Esophagus muscularis mucosa (tissue), 4 donors: ENCODE data around the gene TMEM14A.

ENCODE experiments used
- EP300 ChIP-seq: sonication (generic); formaldehyde crosslinking; IDR thresholded peaks from one replicate; pipeline ENCODE4 v1.6.1; 2017; ENCODE audit warnings: antibody characterized with exemption
- POLR2A ChIP-seq: fragments of 450-650 bp; IDR thresholded peaks from one replicate; pipeline ENCODE4 v1.6.1; 2017; ENCODE audit warnings: antibody characterized with exemption, moderate library complexity, mild to moderate bottlenecking, low read depth
- POLR2AphosphoS5 ChIP-seq, 2 donors: sonication (generic); formaldehyde crosslinking; IDR thresholded peaks; one replicate each; pipeline ENCODE4 v1.6.1; 2017; ENCODE audit warnings: antibody characterized with exemption in 2 of 2
- TF ChIP-seq, protein P1 (sequence below), 3 experiments: fragments of 200-600 bp in 2 of 3; fragments of 450-650 bp in 1 of 3; sonication (generic) in 2 of 3; IDR thresholded peaks; one replicate each; pipeline ENCODE4 v1.5.1; 2017 to 2019; ENCODE audit warnings: antibody characterized with exemption in 3 of 3, mild to moderate bottlenecking in 2 of 3, moderate library complexity in 1 of 3

DNA sequence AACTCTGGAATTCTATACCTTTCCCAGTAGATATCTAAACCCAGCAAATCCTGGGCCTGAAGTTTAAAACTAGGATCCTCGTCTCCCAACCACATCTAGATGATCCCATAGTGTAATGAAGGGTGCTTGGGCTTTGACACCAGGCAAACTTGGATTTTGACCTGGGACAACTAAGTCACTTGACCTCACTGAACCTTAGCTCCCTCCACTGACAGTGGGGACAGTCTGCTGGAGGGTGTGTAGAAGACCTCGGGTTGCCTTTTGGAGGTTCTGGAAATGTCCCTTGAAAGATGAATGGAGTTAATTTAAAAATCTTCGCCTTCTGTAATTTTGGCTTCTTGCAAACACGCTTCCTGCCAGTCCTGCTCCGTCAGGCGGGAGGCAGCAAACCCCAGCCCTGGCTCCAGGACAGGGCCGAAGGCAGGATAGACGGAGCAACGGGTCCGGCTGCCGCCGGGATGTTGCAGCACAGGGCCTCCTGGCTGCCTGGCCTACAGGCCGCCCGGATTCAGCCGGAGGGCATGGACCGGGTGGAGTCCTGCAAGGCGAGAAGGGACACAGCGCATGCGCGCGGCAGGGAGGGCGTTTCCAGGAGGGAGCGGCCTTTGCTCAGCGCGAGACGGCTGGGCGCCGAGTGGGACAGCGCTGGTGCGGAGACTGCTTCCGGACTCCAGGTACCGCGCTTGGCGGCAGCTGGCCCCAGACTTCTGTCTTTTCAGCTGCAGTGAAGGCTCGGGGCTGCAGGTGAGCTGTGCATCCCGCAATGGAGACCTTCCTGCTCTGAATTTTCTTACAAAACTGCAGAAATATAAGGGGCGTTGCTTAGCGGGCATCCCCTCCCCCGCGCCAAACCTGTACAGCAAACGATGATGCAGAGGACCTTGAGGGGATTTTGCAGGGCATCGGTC, at the start of gene TMEM14A:
- TF ChIP-seq, protein P1, sequence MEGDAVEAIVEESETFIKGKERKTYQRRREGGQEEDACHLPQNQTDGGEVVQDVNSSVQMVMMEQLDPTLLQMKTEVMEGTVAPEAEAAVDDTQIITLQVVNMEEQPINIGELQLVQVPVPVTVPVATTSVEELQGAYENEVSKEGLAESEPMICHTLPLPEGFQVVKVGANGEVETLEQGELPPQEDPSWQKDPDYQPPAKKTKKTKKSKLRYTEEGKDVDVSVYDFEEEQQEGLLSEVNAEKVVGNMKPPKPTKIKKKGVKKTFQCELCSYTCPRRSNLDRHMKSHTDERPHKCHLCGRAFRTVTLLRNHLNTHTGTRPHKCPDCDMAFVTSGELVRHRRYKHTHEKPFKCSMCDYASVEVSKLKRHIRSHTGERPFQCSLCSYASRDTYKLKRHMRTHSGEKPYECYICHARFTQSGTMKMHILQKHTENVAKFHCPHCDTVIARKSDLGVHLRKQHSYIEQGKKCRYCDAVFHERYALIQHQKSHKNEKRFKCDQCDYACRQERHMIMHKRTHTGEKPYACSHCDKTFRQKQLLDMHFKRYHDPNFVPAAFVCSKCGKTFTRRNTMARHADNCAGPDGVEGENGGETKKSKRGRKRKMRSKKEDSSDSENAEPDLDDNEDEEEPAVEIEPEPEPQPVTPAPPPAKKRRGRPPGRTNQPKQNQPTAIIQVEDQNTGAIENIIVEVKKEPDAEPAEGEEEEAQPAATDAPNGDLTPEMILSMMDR (IDR thresholded peaks at IDR 0.05), result peak in 2 of 3 experiments; percentile 3 to 40
- TF ChIP-seq POLR2A, result peak; percentile 16
- TF ChIP-seq POLR2AphosphoS5 (IDR thresholded peaks at IDR 0.05), result peak; percentile 85 to 87
- TF ChIP-seq EP300, result no peak
